ENCODE results near the gene FTO.

DNA sequence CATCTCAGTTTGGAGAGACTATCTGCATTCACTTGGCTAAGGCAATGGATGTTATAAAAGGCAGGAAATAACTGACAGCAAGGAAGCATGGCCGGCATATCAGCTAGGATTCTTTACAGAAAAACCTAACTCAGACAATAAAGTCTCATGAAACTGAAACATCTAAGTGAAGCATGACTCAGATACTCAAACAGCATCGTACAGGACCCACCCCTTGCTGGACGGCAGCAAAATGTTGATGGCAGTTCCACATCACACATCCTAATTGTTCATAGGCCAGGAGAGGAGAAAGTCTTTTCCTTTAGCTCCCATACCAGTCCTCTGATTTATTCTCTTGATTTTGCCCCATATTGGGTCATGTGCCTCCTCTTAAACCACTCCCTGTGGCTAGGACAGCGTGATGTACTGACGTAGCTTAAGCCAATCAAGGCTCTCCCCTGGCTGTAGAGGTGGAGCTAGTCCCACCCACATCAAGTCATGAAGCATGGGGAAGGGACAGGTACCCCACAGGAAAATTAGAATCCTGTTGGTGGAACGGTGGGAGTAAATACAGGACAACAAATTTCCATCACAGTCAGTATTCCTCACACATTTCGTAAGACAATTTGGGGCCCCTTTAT is 403.7 kb downstream of the FTO start:
- TF ChIP-seq CTCF (IDR thresholded peaks at IDR 0.05) (no peak), ZFX (IDR thresholded peaks at IDR 0.05; ENCODE audit: borderline replicate concordance) (no peak)
